CD14-positive monocyte (primary cell): ENCODE results near the gene KIAA1755. TPM values are rescaled to one million over a fixed set of nuclear protein-coding genes. Genes with fewer than 3 reads are reported as not detected.

Source experiments
- DNase-seq, 3 donors: peaks; one replicate each; pipeline ENCODE4 v3.0.0-alpha.2; 2011 to 2022
- H2AFZ ChIP-seq: 2 replicates; pipeline ENCODE4 v1.6.0; 2012; ENCODE audit warnings: mild to moderate bottlenecking, low read depth, low read length, inconsistent platforms; ENCODE audit not compliant: insufficient read depth, poor library complexity, severe bottlenecking
- H3K27ac ChIP-seq, 2 donors: 1 replicate in 1 of 2; 2 replicates in 1 of 2; pipeline ENCODE4 v1.5.1; 2012 to 2013; ENCODE audit warnings: low read length in 2 of 2, control low read depth in 1 of 2, inconsistent platforms in 1 of 2, low read depth in 1 of 2, mild to moderate bottlenecking in 1 of 2
- H3K27me3 ChIP-seq, 2 donors: one replicate each; pipeline versions ENCODE4 v1.6.0 to v1.6.1; 2011 to 2013; ENCODE audit warnings: low read length in 2 of 2; ENCODE audit not compliant: control insufficient read depth in 2 of 2, insufficient read depth in 2 of 2
- H3K36me3 ChIP-seq, 2 donors: replicated peaks in 1 of 2; 1 replicate in 1 of 2; 2 replicates in 1 of 2; pipeline versions ENCODE4 v1.5.1 to v1.6.1; 2012 to 2013; ENCODE audit warnings: low read length in 2 of 2, control low read depth in 1 of 2, inconsistent platforms in 1 of 2, mild to moderate bottlenecking in 1 of 2; ENCODE audit not compliant: insufficient read depth in 2 of 2, control insufficient read depth in 1 of 2
- H3K4me1 ChIP-seq, 2 donors: 1 replicate in 1 of 2; 2 replicates in 1 of 2; pipeline versions ENCODE4 v1.5.1 to v1.6.1; 2012 to 2013; ENCODE audit warnings: low read length in 2 of 2, control low read depth in 1 of 2, inconsistent platforms in 1 of 2, mild to moderate bottlenecking in 1 of 2, moderate library complexity in 1 of 2; ENCODE audit not compliant: insufficient read depth in 2 of 2, control insufficient read depth in 1 of 2
- H3K4me2 ChIP-seq: replicated peaks from 2 replicates; pipeline ENCODE3; 2012; ENCODE audit warnings: low read length, moderate library complexity, mild to moderate bottlenecking; ENCODE audit not compliant: poor library complexity, severe bottlenecking; ENCODE audit errors: extremely low read depth
- H3K4me3 ChIP-seq, 3 experiments: fragments of 200-600 bp in 1 of 3; sonication (generic) in 1 of 3; replicated peaks in 1 of 3; 1 replicate in 2 of 3; 2 replicates in 1 of 3; pipeline ENCODE4 v1.5.1; 2011 to 2013; ENCODE audit warnings: low read length in 3 of 3, mild to moderate bottlenecking in 3 of 3, control low read depth in 2 of 3, low read depth in 2 of 3, inconsistent platforms in 1 of 3, moderate library complexity in 1 of 3
- H3K79me2 ChIP-seq: 2 replicates; pipeline ENCODE4 v1.6.0; 2012; ENCODE audit warnings: mild to moderate bottlenecking, control low read depth, inconsistent platforms, low read length, moderate library complexity; ENCODE audit not compliant: insufficient read depth
- H3K9ac ChIP-seq: 2 replicates; pipeline ENCODE4 v1.6.0; 2017; ENCODE audit warnings: low read length, mild to moderate bottlenecking; ENCODE audit not compliant: insufficient read depth, poor library complexity, severe bottlenecking
- H3K9me3 ChIP-seq, 2 donors: replicated peaks in 1 of 2; 1 replicate in 1 of 2; 2 replicates in 1 of 2; pipeline versions ENCODE4 v1.5.1 to v1.6.1; 2012 to 2013; ENCODE audit warnings: low read length in 2 of 2, control low read depth in 1 of 2; ENCODE audit not compliant: control insufficient read depth in 1 of 2, insufficient read depth in 1 of 2
- H4K20me1 ChIP-seq: 2 replicates; pipeline ENCODE4 v1.6.0; 2012; ENCODE audit warnings: mild to moderate bottlenecking, low read length, control low read depth, moderate library complexity; ENCODE audit not compliant: insufficient read depth
- H3K27ac Mint-ChIP-seq, 7 donors: one replicate each; pipeline ENCODE4 v1.8.0; 2020; ENCODE audit warnings: mild to moderate bottlenecking in 7 of 7, mixed read lengths in 7 of 7, moderate library complexity in 6 of 7, inconsistent platforms in 2 of 7
- H3K27me3 Mint-ChIP-seq, 3 donors: one replicate each; pipeline ENCODE4 v1.8.0; 2021 to 2022; ENCODE audit warnings: low read depth in 3 of 3, mild to moderate bottlenecking in 3 of 3, mixed read lengths in 3 of 3, moderate library complexity in 3 of 3, inconsistent platforms in 1 of 3
- H3K36me3 Mint-ChIP-seq, 2 donors: one replicate each; pipeline ENCODE4 v1.8.0; 2020; ENCODE audit warnings: mixed read lengths in 2 of 2, inconsistent platforms in 1 of 2, mild to moderate bottlenecking in 1 of 2
- H3K4me1 Mint-ChIP-seq: one replicate; pipeline ENCODE4 v1.8.0; 2020; ENCODE audit warnings: mild to moderate bottlenecking, mixed read lengths
- H3K4me3 Mint-ChIP-seq, 2 donors: one replicate each; pipeline ENCODE4 v1.8.0; 2020; ENCODE audit warnings: mild to moderate bottlenecking in 2 of 2, mixed read lengths in 2 of 2, moderate library complexity in 1 of 2
- H3K9me3 Mint-ChIP-seq, 7 donors: one replicate each; pipeline ENCODE4 v1.8.0; 2020 to 2022; ENCODE audit warnings: mixed read lengths in 7 of 7, mild to moderate bottlenecking in 6 of 7, moderate library complexity in 6 of 7, inconsistent platforms in 2 of 7
- CTCF ChIP-seq: fragments of 200-600 bp; IDR thresholded peaks from one replicate; pipeline ENCODE4 v1.8.0; 2022; ENCODE audit warnings: antibody characterized with exemption, mild to moderate bottlenecking
- WGBS: methylation state at CpG from one replicate; pipeline ENCODE4 v1.1.5; 2013; ENCODE audit warnings: missing lambda C conversion rate; ENCODE audit not compliant: insufficient coverage; 5-methylcytosine and 5-hydroxymethylcytosine counted together
- intact Hi-C, 2 donors: fragments of 100-400 bp; cut with micrococcal nuclease; formaldehyde crosslinking; loops; one replicate each; pipeline versions ENCODE4 v1.15.0 to v1.15.1; 2023
- polyA plus RNA-seq, 3 donors: library from polyadenylated mRNA; depleted of rRNA in 1 of 3; unstranded in 2 of 3; stranded (reverse) in 1 of 3; fragments of 300-500 nt in 2 of 3; fragments of >200 nt in 1 of 3; fragmentation: Illumina TruSeq in 2 of 3; gene quantifications; 1 replicate in 2 of 3; 2 replicates in 1 of 3; pipeline ENCODE4 v1.2.3, GENCODE V29; 2012 to 2021

The KIAA1755 gene
- polyA plus RNA-seq, 3 donors = not detected

- Histone ChIP-seq H3K4me3 (no peak overlapping the region), H3K9ac (no peak overlapping the region), H4K20me1 (no peaks in the 10 kb centered on the region), H3K27me3 (no peaks in the 10 kb centered on the region), H3K4me2 (no peak overlapping the region), H3K27ac (no peak overlapping the region), H3K79me2 (no peaks in the 10 kb centered on the region), H3K4me1 (peaks cover 35 to 36% of the 10 kb centered on the region in 2 donors), H2AFZ (no peak overlapping the region), H3K9me3 (no peaks in the 10 kb centered on the region), H3K36me3 (no peaks in the 10 kb centered on the region)
- intact Hi-C loops = no loop called here
- Mint-ChIP-seq H3K27me3 (peaks cover 0 to 3% (median 2%) of the 10 kb centered on the region in 3 donors), H3K36me3 (peaks cover 1 to 4% of the 10 kb centered on the region in 2 donors), H3K4me3 (no peak overlapping the region), H3K27ac (no peak overlapping the region), H3K9me3 (peaks cover 0 to 4% (median 0%) of the 10 kb centered on the region in 7 donors), H3K4me1 (peaks cover 48% of the 10 kb centered on the region)
- no peak for TF ChIP-seq CTCF
- no CpG with 5 or more reads among the region's 4 CpGs for WGBS
- no peak for DNase-seq
Measured at GRCh38 chr20:38172408-38172807, 88.1 kb downstream of the KIAA1755 start.

GRCh38 chr20:38171675-38172043 is 88.9 kb downstream of the KIAA1755 start:
- Mint-ChIP-seq H3K27me3 (peaks cover 0 to 3% (median 2%) of the 10 kb centered on the region in 3 donors), H3K9me3 (peaks cover 0 to 4% (median 0%) of the 10 kb centered on the region in 7 donors), H3K4me1 (peaks cover 50% of the 10 kb centered on the region), H3K4me3 (no peak overlapping the region), H3K36me3 (peaks cover 1 to 4% of the 10 kb centered on the region in 2 donors), H3K27ac (no peak overlapping the region)
- DNase-seq = no peak
- WGBS = no CpG with 5 or more reads among the region's 4 CpGs
- Histone ChIP-seq H3K9me3 (no peaks in the 10 kb centered on the region), H3K36me3 (no peaks in the 10 kb centered on the region), H3K9ac (no peak overlapping the region), H3K27ac (no peak overlapping the region), H3K4me2 (no peak overlapping the region), H3K79me2 (no peaks in the 10 kb centered on the region), H3K27me3 (no peaks in the 10 kb centered on the region), H4K20me1 (no peaks in the 10 kb centered on the region), H2AFZ (no peak overlapping the region), H3K4me1 (peaks cover 40 to 41% of the 10 kb centered on the region in 2 donors), H3K4me3 (no peak overlapping the region)
- TF ChIP-seq CTCF = no peak
- intact Hi-C loops = no loop called here
